Activated gamma-delta T cell (primary cell): Measurements from ENCODE around the gene KRT3.

Experiments used
- DNase-seq: peaks from one replicate; lab custom pipeline; 2025; lab: John Stamatoyannopoulos, UW

Gene KRT3

GRCh38 chr12:52813885-52814709 lies 18.2 kb upstream of the KRT3 start, which contains the start of gene KRT4:
KRT4 (minus strand) TSS chr12:52814116; CDS start chr12:52814058, 58 bp downstream.
- DNase-seq = no peak

GRCh38 chr12:52813203-52813819 lies 17.4 kb upstream of the KRT3 start:
- no peak for DNase-seq

GRCh38 chr12:52812749-52813148 lies 16.8 kb upstream of the KRT3 start:
- DNase-seq = no peak

- DNase-seq = no peak
Measured at GRCh38 chr12:52812073-52812400, 16.1 kb upstream of the KRT3 start.

GRCh38 chr12:52811191-52812072 lies 15.5 kb upstream of the KRT3 start:
- no peak for DNase-seq

- DNase-seq = no peak
Measured at GRCh38 chr12:52810554-52810953, 14.6 kb upstream of the KRT3 start.

GRCh38 chr12:52809166-52809565 lies 13.2 kb upstream of the KRT3 start:
- no peak for DNase-seq

- DNase-seq = no peak
Measured at GRCh38 chr12:52808573-52809160, 12.8 kb upstream of the KRT3 start.

- DNase-seq = no peak
Measured at GRCh38 chr12:52807544-52808470, 11.9 kb upstream of the KRT3 start.

GRCh38 chr12:52806821-52807543 lies 11.1 kb upstream of the KRT3 start:
- DNase-seq = no peak

- DNase-seq = no peak
Measured at GRCh38 chr12:52806169-52806811, 10.4 kb upstream of the KRT3 start.

- no peak for DNase-seq
Measured at GRCh38 chr12:52805739-52806138, 9.8 kb upstream of the KRT3 start.

- no peak for DNase-seq
Measured at GRCh38 chr12:52805000-52805399, 9.1 kb upstream of the KRT3 start.

GRCh38 chr12:52802442-52802841 lies 6.5 kb upstream of the KRT3 start:
- no peak for DNase-seq

GRCh38 chr12:52801773-52802172 lies 5.9 kb upstream of the KRT3 start:
- no peak for DNase-seq

- no peak for DNase-seq
Measured at GRCh38 chr12:52800259-52800917, 4.5 kb upstream of the KRT3 start.

GRCh38 chr12:52799505-52800211 lies 3.7 kb upstream of the KRT3 start:
- DNase-seq = no peak

GRCh38 chr12:52798671-52799504 lies 3.0 kb upstream of the KRT3 start:
- no peak for DNase-seq
